DND-41 (cell line): ENCODE data around the gene LMOD3.

Source experiments
- ATAC-seq: fragments of 200-7000 bp; cut with Tn5 transposase; 3 replicates; pipeline ENCODE4 v1.9.1; 2021; ENCODE audit warnings: low read depth; ENCODE audit not compliant: insufficient read depth
- DNase-seq: peaks from one replicate; pipeline ENCODE4 v3.0.0-alpha.2; 2020
- H2AFZ ChIP-seq: 2 replicates; pipeline ENCODE4 v1.6.0; 2012; ENCODE audit warnings: low read depth, low read length
- H3K27ac ChIP-seq: 2 replicates; pipeline ENCODE4 v1.5.1; 2012; ENCODE audit warnings: low read length, inconsistent platforms
- H3K27me3 ChIP-seq: fragments of 200-600 bp; sonication (generic); 2 replicates; pipeline ENCODE4 v1.6.0; 2012; ENCODE audit warnings: low read length, mild to moderate bottlenecking, inconsistent platforms; ENCODE audit not compliant: insufficient read depth, poor library complexity
- H3K36me3 ChIP-seq: 2 replicates; pipeline ENCODE4 v1.5.1; 2012; ENCODE audit warnings: low read length, inconsistent platforms; ENCODE audit not compliant: insufficient read depth
- H3K4me1 ChIP-seq: 2 replicates; pipeline ENCODE4 v1.5.1; 2012; ENCODE audit warnings: mild to moderate bottlenecking, low read length; ENCODE audit not compliant: insufficient read depth
- H3K4me2 ChIP-seq: 2 replicates; pipeline ENCODE4 v1.6.0; 2012; ENCODE audit warnings: mild to moderate bottlenecking, moderate library complexity, low read length, inconsistent platforms; ENCODE audit not compliant: insufficient read depth
- H3K4me3 ChIP-seq, 2 experiments: fragments of 200-600 bp in 1 of 2; shearing (Covaris generic) in 1 of 2; 2 replicates each; pipeline ENCODE4 v1.5.1; 2012 to 2016; ENCODE audit warnings: inconsistent platforms in 2 of 2, low read length in 2 of 2, mild to moderate bottlenecking in 2 of 2, low read depth in 1 of 2, moderate library complexity in 1 of 2
- H3K79me2 ChIP-seq: 2 replicates; pipeline ENCODE4 v1.6.0; 2012; ENCODE audit warnings: low read length, inconsistent platforms; ENCODE audit not compliant: insufficient read depth
- H3K9ac ChIP-seq: 2 replicates; pipeline ENCODE4 v1.6.0; 2012; ENCODE audit warnings: low read depth, mild to moderate bottlenecking, inconsistent platforms, low read length, moderate library complexity
- H3K9me3 ChIP-seq: 2 replicates; pipeline ENCODE4 v1.5.1; 2012; ENCODE audit warnings: low read length, moderate library complexity, mild to moderate bottlenecking, inconsistent platforms; ENCODE audit not compliant: insufficient read depth, severe bottlenecking
- H4K20me1 ChIP-seq: 2 replicates; pipeline ENCODE4 v1.6.0; 2012; ENCODE audit warnings: low read length; ENCODE audit not compliant: insufficient read depth
- CTCF ChIP-seq: IDR thresholded peaks from 2 replicates; pipeline ENCODE4 v1.5.1; 2012; ENCODE audit warnings: borderline replicate concordance, low read length, moderate library complexity, mild to moderate bottlenecking; ENCODE audit not compliant: poor library complexity, severe bottlenecking; ENCODE audit errors: extremely low read depth
- EZH2 ChIP-seq: IDR thresholded peaks from 3 replicates; pipeline ENCODE4 v1.6.1; 2012; ENCODE audit warnings: borderline replicate concordance, low read depth, mild to moderate bottlenecking, moderate library complexity, low read length, inconsistent platforms; ENCODE audit not compliant: severe bottlenecking

Gene LMOD3

GRCh38 chr3:69090021-69090420 is 32.4 kb downstream of the LMOD3 start:
- H3K4me1 ChIP-seq, result peaks cover 71% of the 10 kb centered on the region
- peaks cover 94% of the 10 kb centered on the region for H3K79me2 ChIP-seq
- no peak overlapping the region for H2AFZ ChIP-seq
- no peaks in the 10 kb centered on the region for H3K9me3 ChIP-seq
- no peak overlapping the region for H3K27ac ChIP-seq
- no peaks in the 10 kb centered on the region for H4K20me1 ChIP-seq
- TF ChIP-seq CTCF (no peak), EZH2 (no peak)
- ATAC-seq, result no peak
- no peak for DNase-seq
- H3K4me3 ChIP-seq, result no peak overlapping the region
- no peak overlapping the region for H3K9ac ChIP-seq
- peak overlapping the region; percentile 16; the same call in 1 of the 2 replicates for H3K4me2 ChIP-seq
- H3K36me3 ChIP-seq, result peaks cover 32% of the 10 kb centered on the region
- no peaks in the 10 kb centered on the region for H3K27me3 ChIP-seq

GRCh38 chr3:69088063-69088462 is 34.3 kb downstream of the LMOD3 start:
- Histone ChIP-seq H3K4me1 (peaks cover 83% of the 10 kb centered on the region), H3K4me3 (no peak overlapping the region; a peak in 1 of 4 replicates), H4K20me1 (no peaks in the 10 kb centered on the region), H3K9me3 (no peaks in the 10 kb centered on the region), H3K36me3 (peaks cover 20% of the 10 kb centered on the region), H3K9ac (no peak overlapping the region), H3K27me3 (no peaks in the 10 kb centered on the region), H3K27ac (no peak overlapping the region), H3K79me2 (peaks cover 83% of the 10 kb centered on the region), H3K4me2 (peak overlapping the region; percentile 39; the same call in 1 of the 2 replicates), H2AFZ (no peak overlapping the region)
- TF ChIP-seq CTCF, result no peak
- DNase-seq, result no peak
- ATAC-seq, result no peak

- H3K9ac ChIP-seq, result peak overlapping the region; percentile 30; the same call in 1 of the 2 replicates
- peak overlapping the region; percentile 91 for H3K4me2 ChIP-seq
- H3K79me2 ChIP-seq, result peaks cover 75% of the 10 kb centered on the region
- H3K4me1 ChIP-seq, result peaks cover 83% of the 10 kb centered on the region
- no peak for DNase-seq
- ATAC-seq, result no peak
- no peak for TF ChIP-seq CTCF
- TF ChIP-seq EZH2, result no peak
- peak overlapping the region in 1 of 2 experiments; percentile 35; a peak in 1 of 4 replicates for H3K4me3 ChIP-seq
- H3K9me3 ChIP-seq, result no peaks in the 10 kb centered on the region
- H2AFZ ChIP-seq, result no peak overlapping the region
- H4K20me1 ChIP-seq, result no peaks in the 10 kb centered on the region
- H3K27me3 ChIP-seq, result no peaks in the 10 kb centered on the region
- peaks cover 18% of the 10 kb centered on the region for H3K36me3 ChIP-seq
- no peak overlapping the region for H3K27ac ChIP-seq
Measured at GRCh38 chr3:69087030-69087791, 35.2 kb downstream of the LMOD3 start.
